ENCODE data around the gene SMAD6.

- TF ChIP-seq, protein P1, sequence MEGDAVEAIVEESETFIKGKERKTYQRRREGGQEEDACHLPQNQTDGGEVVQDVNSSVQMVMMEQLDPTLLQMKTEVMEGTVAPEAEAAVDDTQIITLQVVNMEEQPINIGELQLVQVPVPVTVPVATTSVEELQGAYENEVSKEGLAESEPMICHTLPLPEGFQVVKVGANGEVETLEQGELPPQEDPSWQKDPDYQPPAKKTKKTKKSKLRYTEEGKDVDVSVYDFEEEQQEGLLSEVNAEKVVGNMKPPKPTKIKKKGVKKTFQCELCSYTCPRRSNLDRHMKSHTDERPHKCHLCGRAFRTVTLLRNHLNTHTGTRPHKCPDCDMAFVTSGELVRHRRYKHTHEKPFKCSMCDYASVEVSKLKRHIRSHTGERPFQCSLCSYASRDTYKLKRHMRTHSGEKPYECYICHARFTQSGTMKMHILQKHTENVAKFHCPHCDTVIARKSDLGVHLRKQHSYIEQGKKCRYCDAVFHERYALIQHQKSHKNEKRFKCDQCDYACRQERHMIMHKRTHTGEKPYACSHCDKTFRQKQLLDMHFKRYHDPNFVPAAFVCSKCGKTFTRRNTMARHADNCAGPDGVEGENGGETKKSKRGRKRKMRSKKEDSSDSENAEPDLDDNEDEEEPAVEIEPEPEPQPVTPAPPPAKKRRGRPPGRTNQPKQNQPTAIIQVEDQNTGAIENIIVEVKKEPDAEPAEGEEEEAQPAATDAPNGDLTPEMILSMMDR (conservative IDR thresholded peaks at IDR 0.05; ENCODE audit: low read depth, low read length): no peak
- TF ChIP-seq RFX5 (IDR thresholded peaks at IDR 0.05; ENCODE audit: low read depth, low read length): no peak
These were observed 29.2 kb upstream of the SMAD6 start for GRCh38 chr15:66672867-66673266.

Data from IMR-90 (cell line).